Panc1 (cell line): ENCODE results near the gene RBBP6.

ENCODE experiments used
- POLR2AphosphoS5 ChIP-seq: IDR thresholded peaks from 2 replicates; pipeline ENCODE4 v1.6.1; 2012; ENCODE audit warnings: mild to moderate bottlenecking, low read depth, low read length, moderate library complexity
- SIN3A ChIP-seq: IDR thresholded peaks from 2 replicates; pipeline ENCODE4 v1.6.1; 2012; ENCODE audit warnings: low read depth, mild to moderate bottlenecking, low read length, moderate library complexity, borderline replicate concordance; ENCODE audit not compliant: insufficient read depth
- TCF7L2 ChIP-seq: IDR thresholded peaks from 2 replicates; pipeline ENCODE4 v1.6.1; 2011; ENCODE audit warnings: mild to moderate bottlenecking, low read depth, low read length, inconsistent platforms
- TF ChIP-seq, protein P1 (sequence below): fragments of 450-650 bp; IDR thresholded peaks from 2 replicates; pipeline ENCODE4 v1.5.1; 2017; ENCODE audit warnings: mild to moderate bottlenecking
- TF ChIP-seq, protein P2 (sequence below), 2 experiments: IDR thresholded peaks; 2 replicates each; pipeline ENCODE4 v1.6.1; 2011 to 2012; ENCODE audit warnings: low read depth in 2 of 2, control low read depth in 1 of 2, low read length in 1 of 2, mild to moderate bottlenecking in 1 of 2, moderate library complexity in 1 of 2; ENCODE audit not compliant: insufficient read depth in 1 of 2

DNA sequence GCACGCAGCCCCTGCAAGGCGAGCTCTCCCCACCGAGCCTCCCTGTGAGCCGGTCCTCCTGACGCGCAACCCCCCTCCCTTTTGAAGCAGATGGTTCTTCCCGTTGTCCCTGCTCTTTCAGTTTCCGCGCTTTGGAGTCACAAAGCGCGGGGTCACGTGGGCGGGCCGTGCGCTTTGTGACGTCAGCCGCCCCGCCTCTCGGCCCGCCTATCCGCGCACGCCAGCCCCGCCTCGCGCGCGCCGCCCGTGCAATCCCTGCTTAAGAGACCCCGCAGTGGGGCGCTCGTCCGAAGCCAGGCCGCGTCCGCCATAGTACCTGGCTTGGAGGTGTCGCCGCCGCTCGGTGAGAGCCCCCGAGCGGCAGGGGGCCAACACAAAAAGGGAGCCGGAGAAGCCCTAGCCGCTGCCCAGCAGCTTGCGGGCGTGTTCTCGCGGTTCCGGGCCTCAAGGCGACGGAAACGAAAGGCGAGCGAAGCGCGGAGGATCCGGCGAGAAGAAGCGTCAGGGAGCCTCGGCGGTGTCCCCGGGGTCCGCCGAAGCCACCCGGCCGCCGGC is at the start of gene RBBP6:
- TF ChIP-seq, protein P1, sequence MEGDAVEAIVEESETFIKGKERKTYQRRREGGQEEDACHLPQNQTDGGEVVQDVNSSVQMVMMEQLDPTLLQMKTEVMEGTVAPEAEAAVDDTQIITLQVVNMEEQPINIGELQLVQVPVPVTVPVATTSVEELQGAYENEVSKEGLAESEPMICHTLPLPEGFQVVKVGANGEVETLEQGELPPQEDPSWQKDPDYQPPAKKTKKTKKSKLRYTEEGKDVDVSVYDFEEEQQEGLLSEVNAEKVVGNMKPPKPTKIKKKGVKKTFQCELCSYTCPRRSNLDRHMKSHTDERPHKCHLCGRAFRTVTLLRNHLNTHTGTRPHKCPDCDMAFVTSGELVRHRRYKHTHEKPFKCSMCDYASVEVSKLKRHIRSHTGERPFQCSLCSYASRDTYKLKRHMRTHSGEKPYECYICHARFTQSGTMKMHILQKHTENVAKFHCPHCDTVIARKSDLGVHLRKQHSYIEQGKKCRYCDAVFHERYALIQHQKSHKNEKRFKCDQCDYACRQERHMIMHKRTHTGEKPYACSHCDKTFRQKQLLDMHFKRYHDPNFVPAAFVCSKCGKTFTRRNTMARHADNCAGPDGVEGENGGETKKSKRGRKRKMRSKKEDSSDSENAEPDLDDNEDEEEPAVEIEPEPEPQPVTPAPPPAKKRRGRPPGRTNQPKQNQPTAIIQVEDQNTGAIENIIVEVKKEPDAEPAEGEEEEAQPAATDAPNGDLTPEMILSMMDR: peak; percentile 68
- peak; percentile 91 for TF ChIP-seq TCF7L2
- TF ChIP-seq, protein P2, sequence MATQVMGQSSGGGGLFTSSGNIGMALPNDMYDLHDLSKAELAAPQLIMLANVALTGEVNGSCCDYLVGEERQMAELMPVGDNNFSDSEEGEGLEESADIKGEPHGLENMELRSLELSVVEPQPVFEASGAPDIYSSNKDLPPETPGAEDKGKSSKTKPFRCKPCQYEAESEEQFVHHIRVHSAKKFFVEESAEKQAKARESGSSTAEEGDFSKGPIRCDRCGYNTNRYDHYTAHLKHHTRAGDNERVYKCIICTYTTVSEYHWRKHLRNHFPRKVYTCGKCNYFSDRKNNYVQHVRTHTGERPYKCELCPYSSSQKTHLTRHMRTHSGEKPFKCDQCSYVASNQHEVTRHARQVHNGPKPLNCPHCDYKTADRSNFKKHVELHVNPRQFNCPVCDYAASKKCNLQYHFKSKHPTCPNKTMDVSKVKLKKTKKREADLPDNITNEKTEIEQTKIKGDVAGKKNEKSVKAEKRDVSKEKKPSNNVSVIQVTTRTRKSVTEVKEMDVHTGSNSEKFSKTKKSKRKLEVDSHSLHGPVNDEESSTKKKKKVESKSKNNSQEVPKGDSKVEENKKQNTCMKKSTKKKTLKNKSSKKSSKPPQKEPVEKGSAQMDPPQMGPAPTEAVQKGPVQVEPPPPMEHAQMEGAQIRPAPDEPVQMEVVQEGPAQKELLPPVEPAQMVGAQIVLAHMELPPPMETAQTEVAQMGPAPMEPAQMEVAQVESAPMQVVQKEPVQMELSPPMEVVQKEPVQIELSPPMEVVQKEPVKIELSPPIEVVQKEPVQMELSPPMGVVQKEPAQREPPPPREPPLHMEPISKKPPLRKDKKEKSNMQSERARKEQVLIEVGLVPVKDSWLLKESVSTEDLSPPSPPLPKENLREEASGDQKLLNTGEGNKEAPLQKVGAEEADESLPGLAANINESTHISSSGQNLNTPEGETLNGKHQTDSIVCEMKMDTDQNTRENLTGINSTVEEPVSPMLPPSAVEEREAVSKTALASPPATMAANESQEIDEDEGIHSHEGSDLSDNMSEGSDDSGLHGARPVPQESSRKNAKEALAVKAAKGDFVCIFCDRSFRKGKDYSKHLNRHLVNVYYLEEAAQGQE (IDR thresholded peaks at IDR 0.05; ENCODE audit: insufficient read depth in 1 of 2, low read depth in 2 of 2, low read length in 1 of 2): peak in 1 of 2 experiments; percentile 30; a peak in 1 of 4 replicates
- TF ChIP-seq POLR2AphosphoS5: peak; percentile 94
- no peak for TF ChIP-seq SIN3A
